ENCODE results near the gene LRFN4.

LRFN4 gene

DNA sequence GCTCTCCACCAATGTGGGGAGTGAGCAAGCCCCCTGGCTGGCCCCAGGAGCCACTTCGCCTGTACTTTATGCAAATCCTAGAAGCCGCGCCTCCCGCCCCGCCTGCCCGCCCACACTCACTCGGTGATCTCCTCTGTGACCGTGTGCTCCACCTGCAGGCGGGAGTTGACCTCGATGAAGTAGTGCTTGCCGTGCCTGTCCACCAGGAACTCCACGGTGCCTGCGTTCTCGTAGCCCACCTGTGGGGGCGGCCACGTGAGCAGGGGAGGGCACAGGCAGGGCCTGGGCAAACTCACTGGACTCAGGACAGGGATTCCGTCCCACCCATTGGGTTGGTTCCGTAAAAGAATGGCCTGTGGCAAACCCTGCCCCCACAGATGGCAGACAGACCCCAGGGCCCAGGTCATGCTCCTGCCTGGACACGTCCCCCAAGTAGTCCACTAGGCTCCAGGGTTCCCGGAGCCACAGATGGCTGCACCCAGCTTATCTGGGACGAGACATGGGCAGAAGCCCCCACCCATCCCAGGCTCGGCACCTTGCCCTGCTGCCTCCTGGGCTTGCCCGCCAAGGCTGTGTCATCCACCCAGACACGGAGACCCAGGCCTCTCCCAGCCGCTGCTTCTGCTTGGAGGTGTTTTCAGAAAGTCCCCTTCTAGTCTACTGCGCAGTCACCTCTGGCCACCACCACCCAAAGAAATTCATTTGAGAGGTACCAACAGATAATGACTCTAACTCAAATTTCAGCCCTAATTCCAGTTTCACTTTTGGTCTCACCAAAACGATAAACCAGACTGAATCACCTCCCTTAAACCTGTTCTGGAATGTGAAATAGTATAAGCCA lies 12.1 kb downstream of the LRFN4 start:
- no peak for TF ChIP-seq POLR2A (IDR thresholded peaks at IDR 0.05; ENCODE audit: low read depth, low read length)
- TF ChIP-seq TAF1 (IDR thresholded peaks at IDR 0.05; ENCODE audit: low read depth, low read length): no peak
- TF ChIP-seq PAX5 (IDR thresholded peaks at IDR 0.05; ENCODE audit: insufficient read depth, low read length, severe bottlenecking): peak; percentile 30
- TF ChIP-seq POU2F2 (IDR thresholded peaks at IDR 0.05; ENCODE audit: low read depth, low read length): peak; percentile 95
- no peak for TF ChIP-seq POLR2AphosphoS5 (IDR thresholded peaks at IDR 0.05; ENCODE audit: low read depth, low read length)
- no peak for TF ChIP-seq SPI1 (IDR thresholded peaks at IDR 0.05; ENCODE audit: low read depth, low read length)
- FAIRE-seq (peak; percentile 99), DNase-seq (ENCODE audit: insufficient read length, low spot score) (peak; percentile 95)

DNA sequence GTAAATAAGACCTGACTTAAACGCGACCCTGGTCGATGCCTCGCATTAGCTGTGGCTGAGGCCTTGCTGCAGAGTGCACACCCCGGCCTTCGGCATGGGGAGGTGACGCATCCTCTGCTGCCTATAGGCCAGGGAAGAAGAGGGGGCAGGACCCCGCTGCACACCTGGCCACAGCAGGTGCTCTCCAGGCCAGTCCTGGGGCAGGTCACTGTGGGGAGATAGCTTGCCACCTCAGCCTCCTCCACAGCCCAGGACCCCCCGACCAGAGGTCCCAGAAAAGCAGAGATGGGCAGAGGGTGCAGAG lies 12.7 kb downstream of the LRFN4 start:
- no peak for TF ChIP-seq POU2F2 (IDR thresholded peaks at IDR 0.05; ENCODE audit: low read depth, low read length)
- no peak for TF ChIP-seq TAF1 (IDR thresholded peaks at IDR 0.05; ENCODE audit: low read depth, low read length)
- TF ChIP-seq POLR2A (IDR thresholded peaks at IDR 0.05; ENCODE audit: low read depth, low read length): no peak
- TF ChIP-seq POLR2AphosphoS5 (IDR thresholded peaks at IDR 0.05; ENCODE audit: low read depth, low read length): no peak
- TF ChIP-seq SPI1 (IDR thresholded peaks at IDR 0.05; ENCODE audit: low read depth, low read length): no peak
- TF ChIP-seq PAX5 (IDR thresholded peaks at IDR 0.05; ENCODE audit: insufficient read depth, low read length, severe bottlenecking): no peak
- FAIRE-seq (no peak), DNase-seq (ENCODE audit: insufficient read length, low spot score) (no peak)

DNA sequence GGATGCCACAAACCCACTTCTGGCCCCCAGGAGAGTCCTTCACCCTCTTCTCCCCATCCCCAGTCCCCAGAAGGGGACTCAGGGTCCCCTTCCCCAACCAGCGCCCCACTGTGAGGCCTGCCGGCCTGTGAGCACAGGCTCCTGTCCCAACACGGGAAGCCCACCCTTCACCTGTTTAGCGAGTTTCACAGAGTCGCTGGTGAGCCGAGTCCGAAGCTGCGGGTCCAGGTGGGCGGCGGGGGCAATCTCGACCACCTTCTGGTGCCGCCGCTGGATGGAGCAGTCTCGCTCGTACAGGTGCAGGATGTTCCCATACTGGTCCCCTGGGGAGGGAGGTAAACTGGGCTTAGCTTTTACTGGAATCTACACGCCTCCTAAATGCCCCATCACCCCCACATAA lies 13.3 kb downstream of the LRFN4 start:
- DNase-seq (ENCODE audit: insufficient read length, low spot score): no peak
- TF ChIP-seq SPI1 (IDR thresholded peaks at IDR 0.05; ENCODE audit: low read depth, low read length) (no peak), PAX5 (IDR thresholded peaks at IDR 0.05; ENCODE audit: insufficient read depth, low read length, severe bottlenecking) (no peak)
- FAIRE-seq: no peak

DNA sequence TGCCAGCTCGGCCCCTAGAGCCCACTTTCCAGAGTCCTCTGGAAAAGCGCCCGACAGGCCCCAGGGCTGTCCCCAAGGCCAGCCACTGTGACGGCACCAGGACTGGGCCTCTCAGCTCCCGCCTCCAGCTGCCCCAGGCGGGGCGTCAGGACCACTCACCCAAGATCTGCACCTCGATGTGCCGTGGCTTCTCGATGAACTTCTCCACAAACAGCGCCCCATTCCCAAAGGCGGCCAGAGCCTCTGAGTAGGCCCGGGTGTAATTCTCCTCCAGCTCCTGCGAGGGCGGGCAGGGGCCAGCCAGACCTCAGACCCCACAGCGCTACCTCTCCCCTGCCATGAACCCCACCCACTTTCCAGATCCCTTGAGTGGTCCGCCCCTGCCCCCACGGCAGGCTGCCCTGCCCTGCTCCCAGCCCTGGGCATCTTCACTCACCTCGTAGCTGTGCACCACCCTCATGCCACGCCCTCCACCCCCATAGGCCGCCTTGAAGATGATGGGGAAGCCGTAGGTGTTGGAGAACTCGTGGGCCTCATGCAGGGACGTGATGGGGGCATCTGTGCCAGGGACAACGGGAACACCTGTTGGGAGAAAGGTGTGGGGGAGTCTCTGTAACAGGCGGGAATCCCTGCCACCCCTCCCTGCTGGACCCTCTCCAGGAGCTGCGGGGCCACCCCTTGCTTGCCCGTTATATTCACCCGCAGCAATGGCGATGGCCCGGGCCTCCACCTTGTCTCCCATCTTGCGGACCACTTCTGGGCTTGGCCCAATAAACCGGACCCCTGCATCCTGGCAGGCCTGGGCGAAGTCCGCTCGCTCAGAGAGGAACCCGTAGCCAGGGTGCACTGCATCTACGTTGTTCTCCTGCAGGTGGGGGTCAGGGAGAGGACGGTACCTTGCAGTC lies 14.0 kb downstream of the LRFN4 start:
- DNase-seq (ENCODE audit: insufficient read length, low spot score): no peak
- TF ChIP-seq SPI1 (IDR thresholded peaks at IDR 0.05; ENCODE audit: low read depth, low read length): no peak
- TF ChIP-seq PAX5 (IDR thresholded peaks at IDR 0.05; ENCODE audit: insufficient read depth, low read length, severe bottlenecking): no peak
- no peak for TF ChIP-seq POU2F2 (IDR thresholded peaks at IDR 0.05; ENCODE audit: low read depth, low read length)
- TF ChIP-seq POLR2AphosphoS5 (IDR thresholded peaks at IDR 0.05; ENCODE audit: low read depth, low read length): no peak
- TF ChIP-seq TAF1 (IDR thresholded peaks at IDR 0.05; ENCODE audit: low read depth, low read length): no peak
- FAIRE-seq: no peak

DNA sequence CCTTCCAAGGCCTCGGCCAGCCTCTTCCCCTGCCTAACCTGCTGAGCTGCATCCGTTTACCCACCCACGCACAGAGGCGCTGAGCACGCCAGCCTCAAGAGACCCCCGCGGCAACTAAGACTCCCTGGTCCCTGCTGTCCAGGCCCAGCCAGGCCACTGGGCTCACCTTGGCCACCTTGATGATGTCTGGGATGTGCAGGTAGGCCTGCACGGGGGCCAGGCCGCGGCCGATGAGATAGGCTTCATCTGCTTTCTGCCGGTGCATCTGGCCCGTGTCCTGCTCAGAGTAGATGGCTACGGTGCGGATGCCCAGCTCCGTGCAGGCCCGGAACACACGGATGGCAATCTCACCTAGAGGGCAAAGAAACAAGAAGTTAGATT lies 14.6 kb downstream of the LRFN4 start:
- DNase-seq (ENCODE audit: insufficient read length, low spot score) (no peak), FAIRE-seq (no peak)
- no peak for TF ChIP-seq PAX5 (IDR thresholded peaks at IDR 0.05; ENCODE audit: insufficient read depth, low read length, severe bottlenecking)
- TF ChIP-seq TAF1 (IDR thresholded peaks at IDR 0.05; ENCODE audit: low read depth, low read length): no peak
- no peak for TF ChIP-seq SPI1 (IDR thresholded peaks at IDR 0.05; ENCODE audit: low read depth, low read length)
- TF ChIP-seq POU2F2 (IDR thresholded peaks at IDR 0.05; ENCODE audit: low read depth, low read length): no peak

DNA sequence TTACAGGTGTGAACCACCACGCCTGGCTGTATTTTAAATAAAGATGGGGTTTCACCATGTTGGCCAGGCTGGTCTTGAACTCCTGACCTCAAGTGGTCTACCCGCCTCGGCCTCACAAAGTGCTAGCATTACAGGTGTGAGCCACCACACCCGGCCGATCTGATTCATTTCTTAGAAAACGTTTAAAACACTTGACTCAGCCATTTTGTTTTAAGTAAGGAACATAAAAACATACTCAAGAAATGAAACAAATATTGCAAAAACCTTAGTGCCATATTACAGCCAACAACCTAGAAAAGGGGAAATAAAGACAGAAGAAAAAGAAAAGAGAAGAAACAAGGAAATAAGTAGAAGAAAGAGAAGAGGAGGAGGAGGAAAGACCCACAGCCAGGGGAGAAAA lies 17.4 kb downstream of the LRFN4 start:
- no peak for FAIRE-seq
- DNase-seq (ENCODE audit: insufficient read length, low spot score): no peak
- TF ChIP-seq POLR2AphosphoS5 (IDR thresholded peaks at IDR 0.05; ENCODE audit: low read depth, low read length) (no peak), SPI1 (IDR thresholded peaks at IDR 0.05; ENCODE audit: low read depth, low read length) (no peak), POLR2A (IDR thresholded peaks at IDR 0.05; ENCODE audit: low read depth, low read length) (no peak), TAF1 (IDR thresholded peaks at IDR 0.05; ENCODE audit: low read depth, low read length) (no peak), PAX5 (IDR thresholded peaks at IDR 0.05; ENCODE audit: insufficient read depth, low read length, severe bottlenecking) (no peak), POU2F2 (IDR thresholded peaks at IDR 0.05; ENCODE audit: low read depth, low read length) (no peak)

DNA sequence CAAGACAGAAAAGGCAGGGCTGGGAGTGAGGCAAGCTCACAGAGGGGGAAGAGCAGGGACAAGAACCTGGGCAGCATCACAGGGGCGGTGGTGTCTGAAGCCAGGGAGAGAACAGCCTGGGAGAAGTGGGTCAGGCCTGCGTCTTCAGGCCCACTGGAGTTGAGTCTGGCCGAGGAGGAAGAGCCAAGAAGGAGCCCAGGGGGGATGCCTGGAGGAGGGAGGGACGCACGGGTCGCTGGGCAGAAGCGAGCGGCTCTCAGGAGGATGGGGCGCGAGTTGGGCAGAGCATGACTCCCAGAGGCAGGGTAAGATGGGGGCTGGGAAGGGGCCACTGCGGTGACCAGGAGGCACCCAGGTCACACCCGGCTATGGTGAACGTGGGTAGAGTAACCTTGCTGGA lies 18.5 kb downstream of the LRFN4 start:
- FAIRE-seq: no peak
- DNase-seq (ENCODE audit: insufficient read length, low spot score): no peak
- TF ChIP-seq POU2F2 (IDR thresholded peaks at IDR 0.05; ENCODE audit: low read depth, low read length): no peak
- no peak for TF ChIP-seq PAX5 (IDR thresholded peaks at IDR 0.05; ENCODE audit: insufficient read depth, low read length, severe bottlenecking)

DNA sequence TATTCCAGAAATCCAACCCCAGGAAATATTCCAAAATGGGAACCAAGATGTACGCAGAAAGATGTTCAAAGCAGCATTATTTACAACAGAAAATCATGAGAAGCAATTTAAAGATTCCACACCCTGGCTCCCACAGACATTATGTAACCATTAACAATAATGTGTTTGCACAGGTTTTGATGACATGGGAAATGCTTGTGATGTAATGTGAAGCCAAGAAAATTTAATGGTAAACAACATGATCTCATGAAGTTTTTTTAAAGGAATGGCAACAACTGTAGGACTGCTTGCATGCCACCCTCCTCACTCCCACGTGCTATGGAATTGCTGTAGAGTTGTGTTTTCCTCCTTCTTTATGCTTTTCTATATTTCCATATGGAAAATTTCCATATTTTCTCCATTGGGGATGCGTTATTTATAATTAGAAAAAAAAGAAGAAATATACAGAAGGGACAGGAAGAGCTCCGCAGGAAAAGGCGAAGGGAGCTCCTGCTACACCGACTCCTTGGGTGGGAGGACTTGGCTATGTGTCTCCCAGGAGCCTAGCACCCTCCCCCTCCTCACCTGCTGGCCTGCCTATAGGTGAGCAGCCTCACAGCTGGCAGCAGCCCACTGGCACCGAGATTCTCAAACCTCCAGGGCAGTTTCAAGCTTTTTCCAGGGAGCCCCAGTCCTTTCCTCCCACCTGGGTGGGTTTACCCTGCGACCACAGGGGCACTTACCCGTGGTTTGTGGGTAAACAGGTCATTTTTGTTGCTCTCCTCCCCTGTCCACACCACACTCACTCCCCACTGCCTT lies 20.9 kb downstream of the LRFN4 start:
- no peak for TF ChIP-seq PAX5 (IDR thresholded peaks at IDR 0.05; ENCODE audit: insufficient read depth, low read length, severe bottlenecking)
- no peak for TF ChIP-seq POU2F2 (IDR thresholded peaks at IDR 0.05; ENCODE audit: low read depth, low read length)
- TF ChIP-seq TAF1 (IDR thresholded peaks at IDR 0.05; ENCODE audit: low read depth, low read length): no peak
- no peak for TF ChIP-seq SPI1 (IDR thresholded peaks at IDR 0.05; ENCODE audit: low read depth, low read length)
- TF ChIP-seq POLR2AphosphoS5 (IDR thresholded peaks at IDR 0.05; ENCODE audit: low read depth, low read length): no peak
- TF ChIP-seq POLR2A (IDR thresholded peaks at IDR 0.05; ENCODE audit: low read depth, low read length): no peak
- FAIRE-seq (no peak), DNase-seq (ENCODE audit: insufficient read length, low spot score) (no peak)

DNA sequence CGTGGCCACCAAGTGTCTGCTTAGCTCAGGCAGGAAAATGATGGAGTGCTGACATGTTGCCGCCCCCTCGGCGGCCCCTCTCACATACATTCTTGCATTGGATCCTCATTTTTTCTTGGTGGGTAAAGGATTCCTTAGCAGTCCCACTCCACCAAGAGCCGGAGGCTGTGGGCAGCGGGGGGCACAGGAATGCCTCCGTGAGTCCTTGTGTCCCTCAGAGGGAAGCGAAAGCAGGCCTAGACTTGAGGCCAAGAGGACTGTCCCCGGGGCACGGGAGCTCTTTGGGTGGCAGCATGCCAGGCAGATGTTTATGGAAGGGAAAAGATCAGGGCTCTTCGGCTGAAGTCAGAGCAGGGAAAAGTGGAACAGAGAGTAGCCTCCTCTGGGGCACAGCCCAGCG lies 21.6 kb downstream of the LRFN4 start:
- DNase-seq (ENCODE audit: insufficient read length, low spot score): no peak
- no peak for TF ChIP-seq TAF1 (IDR thresholded peaks at IDR 0.05; ENCODE audit: low read depth, low read length)
- no peak for FAIRE-seq
